K562 (cell line): ENCODE measurements around the gene TCF12. TPM values are rescaled to one million over a fixed set of nuclear protein-coding genes. Genes with fewer than 3 reads are reported as not detected.

Experiments
- ARID4B ChIP-seq: sonication (generic); formaldehyde crosslinking; IDR thresholded peaks from 2 replicates; pipeline ENCODE4 v1.8.0; 2022; ENCODE audit warnings: mild to moderate bottlenecking, missing genetic modification reagents
- BRD4 ChIP-seq: fragments of 200-600 bp; sonication (generic); IDR thresholded peaks from 2 replicates; pipeline ENCODE4 v1.6.1; 2017; ENCODE audit warnings: inconsistent platforms
- CBX2 ChIP-seq: fragments of 200-600 bp; sonication (generic); IDR thresholded peaks from one replicate; pipeline ENCODE4 v1.6.1; 2012; ENCODE audit warnings: mild to moderate bottlenecking, low read length, inconsistent platforms; ENCODE audit not compliant: insufficient read depth, poor library complexity, severe bottlenecking
- DNMT1 ChIP-seq: fragments of 450-650 bp; IDR thresholded peaks from 2 replicates; pipeline ENCODE4 v1.6.1; 2016; ENCODE audit warnings: antibody characterized with exemption, mild to moderate bottlenecking
- FIP1L1 ChIP-seq: fragments of 200-400 bp; formaldehyde crosslinking; IDR thresholded peaks from 2 replicates; pipeline ENCODE4 v1.6.1; 2018; ENCODE audit warnings: mild to moderate bottlenecking, low read depth, low read length; ENCODE audit not compliant: poor library complexity, severe bottlenecking
- HMG20A ChIP-seq: fragments of 450-650 bp; formaldehyde crosslinking; conservative IDR thresholded peaks from 2 replicates; pipeline ENCODE4 v1.4.0; 2020; ENCODE audit warnings: mild to moderate bottlenecking, mixed read lengths
- MBD1 ChIP-seq: fragments of 250-450 bp; sonication (Bioruptor Pico); IDR thresholded peaks from 2 replicates; pipeline ENCODE4 v1.8.0; 2022; ENCODE audit warnings: inconsistent platforms
- POLR2AphosphoS5 ChIP-seq: IDR thresholded peaks from 2 replicates; pipeline ENCODE4 v1.6.1; 2011; ENCODE audit warnings: mild to moderate bottlenecking, low read depth, low read length, moderate library complexity; ENCODE audit not compliant: control insufficient read depth, insufficient read depth
- RERE ChIP-seq: sonication (generic); formaldehyde crosslinking; IDR thresholded peaks from 2 replicates; pipeline ENCODE4 v1.8.0; 2023; ENCODE audit warnings: missing genetic modification reagents, mild to moderate bottlenecking, borderline replicate concordance
- SMAD1 ChIP-seq: fragments of 150-350 bp; IDR thresholded peaks from 2 replicates; pipeline ENCODE4 v1.6.1; 2014; ENCODE audit warnings: low read length, low read depth; ENCODE audit not compliant: partially characterized antibody
- SPI1 ChIP-seq: IDR thresholded peaks from 2 replicates; pipeline ENCODE4 v1.6.1; 2011; ENCODE audit warnings: low read depth, low read length, control low read depth, borderline replicate concordance
- TAF7 ChIP-seq: fragments of 450-650 bp; IDR thresholded peaks from 2 replicates; pipeline ENCODE4 v1.6.1; 2016; ENCODE audit warnings: missing genetic modification characterization, missing compliant biosample characterization
- ZKSCAN8 ChIP-seq: fragments of 200-800 bp; sonication (Bioruptor generic); IDR thresholded peaks from 2 replicates; pipeline ENCODE4 v1.6.1; 2016; ENCODE audit warnings: missing genetic modification characterization, missing compliant biosample characterization
- ZNF445 ChIP-seq: fragments of 250-450 bp; sonication (Bioruptor Pico); IDR thresholded peaks from 2 replicates; pipeline ENCODE4 v1.4.0; 2020; ENCODE audit warnings: low read depth, mild to moderate bottlenecking, moderate library complexity
- ZNF785 ChIP-seq: fragments of 250-450 bp; sonication (Bioruptor Pico); IDR thresholded peaks from 2 replicates; pipeline ENCODE4 v1.4.0; 2020; ENCODE audit warnings: mild to moderate bottlenecking
- polyA plus RNA-seq, 8 experiments: library from polyadenylated mRNA; depleted of rRNA in 4 of 8; stranded (reverse) in 5 of 8; unstranded in 3 of 8; fragments of >200 nt; fragmentation: Nextera tagmentation in 2 of 8; fragmentation: Illumina TruSeq in 1 of 8; extraction: Ambion mirVana in 2 of 8; extraction: Trizol in 1 of 8; gene quantifications; 2 replicates each; pipeline versions ENCODE4 v1.2.1 to v1.2.3, GENCODE V29; 2011 to 2014; ENCODE audit warnings: inconsistent platforms in 1 of 8, missing spikeins in 1 of 8
- total RNA-seq, 7 experiments: library from RNA; depleted of rRNA in 6 of 7; stranded (reverse); fragments of >200 nt in 6 of 7; fragmentation: Illumina TruSeq in 2 of 7; extraction: Trizol in 2 of 7; gene quantifications; 2 replicates each; pipeline versions ENCODE4 v1.2.1 to v1.2.3, GENCODE V29; 2011 to 2021; ENCODE audit warnings: low replicate concordance in 1 of 7

Gene TCF12
- total and polyA plus RNA-seq, 9 of the 15 experiments (the other 6 are each of a cell fraction or from before 2014, with no cell fraction given) = 10.5 to 132 (median 52.9) TPM

GRCh38 chr15:56918046-56918938 lies at the start of gene TCF12 (continued):
- TF ChIP-seq TAF7 (tag) (peak; percentile 90), ZNF445 (CRISPR knock-in tag) (no peak), CBX2 (no peak), ARID4B (CRISPR knock-in tag) (peak; percentile 51), ZKSCAN8 (CRISPR knock-in tag) (no peak), SMAD1 (no peak), FIP1L1 (peak; percentile 98), DNMT1 (no peak), BRD4 (peak; percentile 83), MBD1 (no peak), RERE (CRISPR knock-in tag) (no peak), POLR2AphosphoS5 (peak; percentile 65; the same call in 1 of the 2 replicates), SPI1 (peak; percentile 44; the same call in 1 of the 2 replicates), ZNF785 (CRISPR knock-in tag) (no peak), HMG20A (CRISPR knock-in tag) (no peak)
